Adrenal gland (tissue), 5 donors: ENCODE measurements around the gene C18orf32.

ENCODE experiments used
- POLR2A ChIP-seq, 2 donors: fragments of 450-650 bp; IDR thresholded peaks; one replicate each; pipeline ENCODE4 v1.6.1; 2017; ENCODE audit warnings: antibody characterized with exemption in 2 of 2, mild to moderate bottlenecking in 2 of 2, moderate library complexity in 1 of 2
- TF ChIP-seq, protein P1 (sequence below), 6 experiments: fragments of 450-650 bp in 4 of 6; fragments of 200-600 bp in 2 of 6; sonication (generic) in 1 of 6; IDR thresholded peaks; 1 replicate in 5 of 6; 2 replicates in 1 of 6; pipeline versions ENCODE4 v1.5.1 to v1.8.0; 2016 to 2021; ENCODE audit warnings: antibody characterized with exemption in 6 of 6, mild to moderate bottlenecking in 2 of 6, moderate library complexity in 1 of 6
- donor health status: DM: no; HTN: no; CAD: no.

DNA sequence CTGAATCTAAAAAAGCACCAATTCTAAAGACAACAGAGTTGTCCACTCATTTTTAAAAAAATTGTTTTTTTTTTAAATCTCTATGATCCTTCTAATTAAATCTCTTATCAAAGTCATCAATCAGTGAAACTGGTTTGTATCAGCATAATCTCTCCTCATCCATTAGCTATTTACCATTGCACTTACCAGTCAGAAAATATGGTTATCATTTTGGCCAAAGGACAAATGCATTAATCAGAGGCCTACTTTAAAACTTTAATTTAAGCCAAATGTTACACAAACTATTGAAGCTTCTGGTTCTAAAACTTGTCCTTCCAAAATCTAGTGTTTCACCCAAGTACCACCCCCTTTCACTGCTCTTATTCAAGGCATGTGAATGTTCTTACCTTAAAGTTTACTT lies 3.8 kb downstream of the C18orf32 start:
- TF ChIP-seq, protein P1, sequence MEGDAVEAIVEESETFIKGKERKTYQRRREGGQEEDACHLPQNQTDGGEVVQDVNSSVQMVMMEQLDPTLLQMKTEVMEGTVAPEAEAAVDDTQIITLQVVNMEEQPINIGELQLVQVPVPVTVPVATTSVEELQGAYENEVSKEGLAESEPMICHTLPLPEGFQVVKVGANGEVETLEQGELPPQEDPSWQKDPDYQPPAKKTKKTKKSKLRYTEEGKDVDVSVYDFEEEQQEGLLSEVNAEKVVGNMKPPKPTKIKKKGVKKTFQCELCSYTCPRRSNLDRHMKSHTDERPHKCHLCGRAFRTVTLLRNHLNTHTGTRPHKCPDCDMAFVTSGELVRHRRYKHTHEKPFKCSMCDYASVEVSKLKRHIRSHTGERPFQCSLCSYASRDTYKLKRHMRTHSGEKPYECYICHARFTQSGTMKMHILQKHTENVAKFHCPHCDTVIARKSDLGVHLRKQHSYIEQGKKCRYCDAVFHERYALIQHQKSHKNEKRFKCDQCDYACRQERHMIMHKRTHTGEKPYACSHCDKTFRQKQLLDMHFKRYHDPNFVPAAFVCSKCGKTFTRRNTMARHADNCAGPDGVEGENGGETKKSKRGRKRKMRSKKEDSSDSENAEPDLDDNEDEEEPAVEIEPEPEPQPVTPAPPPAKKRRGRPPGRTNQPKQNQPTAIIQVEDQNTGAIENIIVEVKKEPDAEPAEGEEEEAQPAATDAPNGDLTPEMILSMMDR (IDR thresholded peaks at IDR 0.05), result no peak
- TF ChIP-seq POLR2A (IDR thresholded peaks at IDR 0.05), result no peak
